Measurements from ENCODE around the gene CHST11.

- no peak for TF ChIP-seq POLR2AphosphoS5 (IDR thresholded peaks at IDR 0.05; ENCODE audit: borderline replicate concordance, low read depth, low read length)
- no peak for TF ChIP-seq EZH2 (IDR thresholded peaks at IDR 0.05)
- TF ChIP-seq FOXP2 (optimal IDR thresholded peaks at IDR 0.05; ENCODE audit: control extremely low read depth, extremely low read length, insufficient read depth), result no peak
Observed at GRCh38 chr12:104784592-104784991, 327.8 kb downstream of the CHST11 start.
